Fibroblast of pulmonary artery (primary cell): Measurements from ENCODE around the gene SMAD9.
A peak's percentile ranks its signal among the peaks of the same experiment; 100 is the strongest.

ENCODE experiments used
- DNase-seq: peaks from one replicate; pipeline ENCODE4 v3.0.0-alpha.2; 2010; ENCODE audit warnings: low read depth
- H3K4me3 ChIP-seq: replicated peaks from 2 replicates; pipeline ENCODE4 v1.5.1; 2011; ENCODE audit warnings: low read depth, mild to moderate bottlenecking, control low read depth, low read length, moderate library complexity
- CTCF ChIP-seq: IDR thresholded peaks from 2 replicates; pipeline ENCODE4 v1.5.1; 2011; ENCODE audit warnings: mild to moderate bottlenecking, control low read depth, low read length, inconsistent platforms; ENCODE audit errors: missing control alignments

The SMAD9 gene

GRCh38 chr13:36870050-36870692 is 49.9 kb downstream of the SMAD9 start:
- no peak overlapping the region for H3K4me3 ChIP-seq
- DNase-seq: no peak
- no peak for TF ChIP-seq CTCF

GRCh38 chr13:36866232-36866631 is 53.8 kb downstream of the SMAD9 start:
- no peak overlapping the region for H3K4me3 ChIP-seq
- no peak for TF ChIP-seq CTCF

GRCh38 chr13:36865265-36865664 is 54.8 kb downstream of the SMAD9 start:
- H3K4me3 ChIP-seq: no peak overlapping the region
- DNase-seq: no peak
- no peak for TF ChIP-seq CTCF

More at GRCh38 chr13:36866232-36866631, 53.8 kb downstream of the SMAD9 start:
- no peak for DNase-seq

- no peak overlapping the region for H3K4me3 ChIP-seq
- no peak for TF ChIP-seq CTCF
- no peak for DNase-seq
These were observed 57.3 kb downstream of the SMAD9 start for GRCh38 chr13:36862722-36863121.

- no peak for TF ChIP-seq CTCF
- peak; percentile 33 for DNase-seq
- H3K4me3 ChIP-seq: no peak overlapping the region
These were observed 57.9 kb downstream of the SMAD9 start for GRCh38 chr13:36862002-36862685.

- no peak for DNase-seq
- no peak overlapping the region for H3K4me3 ChIP-seq
- TF ChIP-seq CTCF: no peak
These were observed 60.8 kb downstream of the SMAD9 start for GRCh38 chr13:36859259-36859658.

- DNase-seq: peak; percentile 74
- no peak overlapping the region for H3K4me3 ChIP-seq
- peak; percentile 60 for TF ChIP-seq CTCF
These were observed 61.7 kb downstream of the SMAD9 start for GRCh38 chr13:36858290-36858689.
